Measurements from ENCODE around the gene PTHLH. TPM values are rescaled to one million over a fixed set of nuclear protein-coding genes. Genes with fewer than 3 reads are reported as not detected.
A peak's percentile ranks its signal among the peaks of the same experiment; 100 is the strongest.

PTHLH gene
- total RNA-seq, 1 donor from 2014 or later = 103 TPM

DNA sequence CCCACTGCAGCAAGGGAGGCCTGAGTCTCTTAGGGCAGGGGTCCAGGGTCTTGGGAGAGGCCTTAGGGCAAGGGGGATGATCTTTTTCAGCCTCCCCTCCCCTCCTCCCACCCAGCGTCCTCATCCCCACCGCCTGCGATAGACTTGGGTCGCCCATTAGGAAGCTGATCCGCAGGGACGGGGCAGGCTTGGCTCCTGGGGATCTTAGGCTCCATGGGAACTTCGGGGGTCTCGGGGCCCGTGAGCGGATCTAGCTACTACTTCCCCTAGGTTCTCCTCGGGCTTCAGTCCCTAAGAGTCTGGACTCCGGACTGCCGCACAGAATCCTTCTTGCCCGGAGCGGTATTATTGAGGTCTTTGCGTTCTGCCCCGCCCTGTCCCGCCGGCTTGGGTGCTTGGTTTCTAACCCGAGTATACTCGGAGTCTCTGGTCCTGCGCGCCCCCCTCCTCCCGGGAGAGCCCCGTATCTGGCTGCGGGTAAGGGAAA is 2.2 kb upstream of the PTHLH start:
- no peak for DNase-seq (ENCODE audit: low spot score)

DNA sequence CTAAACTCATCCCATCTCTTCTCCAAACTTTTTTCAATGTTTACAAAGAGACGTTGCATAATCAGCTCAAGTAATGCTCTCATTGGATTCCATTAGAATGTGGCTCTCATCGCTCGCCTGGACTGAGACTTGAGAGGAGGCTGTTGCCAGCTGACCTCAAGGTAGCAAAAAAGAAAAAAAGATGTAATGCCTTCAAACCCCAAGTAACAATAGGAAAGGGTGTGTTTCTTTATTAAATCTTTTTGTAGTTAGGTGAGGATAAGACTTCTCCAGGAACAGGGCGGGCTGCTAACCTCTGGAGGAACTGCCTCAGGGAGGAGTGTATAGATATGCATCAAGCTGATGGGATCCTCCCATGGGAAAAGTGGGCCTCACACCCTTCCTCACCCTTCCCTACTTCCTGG is 956 bp upstream of the PTHLH start:
- DNase-seq (ENCODE audit: low spot score) = no peak

DNA sequence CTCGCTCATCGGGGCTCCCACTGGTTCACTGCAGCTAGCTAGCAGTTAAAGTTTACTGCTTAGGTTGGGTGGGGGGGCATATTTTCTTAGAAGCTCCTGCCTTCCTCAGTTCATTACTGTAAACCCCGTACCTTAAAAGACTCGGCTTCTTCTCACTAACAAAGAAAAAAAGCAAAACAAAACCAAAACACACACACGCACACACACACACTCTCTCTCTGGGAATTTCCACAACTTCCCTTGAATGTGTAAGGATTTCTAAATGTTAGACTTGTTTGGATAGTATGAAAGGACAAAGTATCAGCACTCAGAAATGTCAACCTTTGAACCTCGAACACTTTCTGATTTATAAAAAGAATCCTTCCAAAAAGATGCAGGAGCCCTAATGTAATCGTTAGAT is 927 bp downstream of the PTHLH start:
- no peak for DNase-seq (ENCODE audit: low spot score)

DNA sequence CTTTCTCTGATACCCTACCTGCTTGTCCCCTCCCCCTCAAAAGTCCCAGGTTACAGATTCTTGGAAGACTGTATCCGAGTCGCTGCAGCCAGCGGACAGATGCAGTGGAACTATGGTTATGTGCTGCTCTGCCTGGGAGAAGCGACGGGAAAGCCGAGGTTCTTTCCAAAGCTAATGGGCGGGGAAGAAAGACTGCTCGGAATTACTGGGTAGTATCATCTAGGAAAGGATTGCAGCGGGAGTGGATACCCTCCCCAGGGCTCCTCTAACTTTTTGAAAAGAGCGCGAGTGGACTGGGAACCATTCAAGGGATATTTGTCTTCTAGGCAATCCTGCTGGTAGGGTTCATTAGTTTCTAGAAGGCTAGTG is 1.4 kb downstream of the PTHLH start:
- DNase-seq (ENCODE audit: low spot score) = peak; percentile 15

DNA sequence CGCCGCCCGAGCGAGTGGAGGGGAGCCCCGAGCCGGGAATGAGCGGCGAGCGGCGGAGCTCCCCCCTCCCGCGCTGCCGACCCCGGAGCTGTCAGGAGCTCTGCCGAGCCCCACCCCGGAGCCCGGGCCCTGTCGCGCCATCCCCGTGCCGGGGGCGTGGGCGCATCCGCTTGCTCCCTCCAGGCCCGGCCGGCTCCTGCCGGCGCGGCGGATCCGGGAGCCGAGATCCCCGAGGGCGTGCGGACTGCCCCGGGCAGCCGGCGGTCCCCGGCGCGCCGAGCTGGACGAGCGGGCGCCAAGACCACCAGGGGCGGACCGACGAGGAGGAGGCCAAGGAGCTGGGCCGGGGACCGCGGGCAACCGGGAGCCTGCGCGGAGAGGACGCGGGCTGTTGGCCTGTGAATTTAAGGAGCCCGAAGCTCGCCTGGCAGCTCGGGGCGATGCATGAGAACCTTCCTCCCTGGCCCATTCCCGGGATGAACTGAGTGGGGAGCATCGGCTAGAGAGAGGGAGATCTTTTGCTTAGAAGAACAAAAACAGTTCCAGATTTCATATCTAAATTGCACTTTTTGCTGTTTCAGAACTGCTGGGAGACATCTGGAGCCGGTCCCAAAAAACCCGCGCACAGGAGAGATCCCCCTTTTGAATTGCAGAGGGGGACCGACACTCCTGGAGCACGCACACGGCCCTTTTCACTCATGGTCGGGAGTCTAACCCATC is 2.0 kb downstream of the PTHLH start:
- no peak for DNase-seq (ENCODE audit: low spot score)

DNA sequence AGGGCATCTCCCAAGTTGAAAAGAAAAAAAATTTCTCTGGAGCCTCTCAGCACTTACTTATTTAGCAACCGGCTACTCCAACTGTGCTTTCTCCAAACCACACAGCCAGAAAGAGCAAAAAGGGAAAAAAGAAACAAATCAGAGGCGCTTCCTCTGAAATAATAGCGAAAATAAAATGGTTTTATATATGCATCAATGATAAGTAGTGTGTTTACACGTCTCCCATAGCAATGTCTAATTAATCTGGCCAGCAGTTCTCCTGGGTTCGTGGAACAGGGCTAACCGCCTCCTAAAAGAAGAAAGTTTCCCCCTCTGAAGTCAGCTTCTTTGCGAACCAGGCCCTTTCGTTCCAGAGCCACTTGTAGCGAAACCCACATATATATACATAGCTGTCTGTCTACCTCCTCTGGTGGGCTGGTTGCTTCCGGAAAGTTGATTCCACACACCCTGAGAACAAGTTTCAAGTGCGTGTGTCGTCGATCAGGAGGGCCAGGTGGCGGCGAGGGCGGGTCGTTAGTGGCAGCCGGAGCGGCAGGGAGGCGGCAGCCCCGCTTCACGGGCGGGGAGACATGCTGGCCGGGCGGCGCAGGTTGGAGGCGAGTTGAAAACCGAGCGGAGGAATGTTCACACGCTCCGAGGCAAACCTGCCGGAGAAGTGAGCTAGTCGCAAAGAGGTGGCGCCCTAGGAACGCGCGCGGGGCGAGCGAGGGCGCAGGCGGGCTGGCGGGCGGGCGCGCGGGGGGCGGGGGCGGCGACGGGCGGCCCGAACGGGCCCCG is 2.7 kb downstream of the PTHLH start:
- DNase-seq (ENCODE audit: low spot score) = peak; percentile 53

DNA sequence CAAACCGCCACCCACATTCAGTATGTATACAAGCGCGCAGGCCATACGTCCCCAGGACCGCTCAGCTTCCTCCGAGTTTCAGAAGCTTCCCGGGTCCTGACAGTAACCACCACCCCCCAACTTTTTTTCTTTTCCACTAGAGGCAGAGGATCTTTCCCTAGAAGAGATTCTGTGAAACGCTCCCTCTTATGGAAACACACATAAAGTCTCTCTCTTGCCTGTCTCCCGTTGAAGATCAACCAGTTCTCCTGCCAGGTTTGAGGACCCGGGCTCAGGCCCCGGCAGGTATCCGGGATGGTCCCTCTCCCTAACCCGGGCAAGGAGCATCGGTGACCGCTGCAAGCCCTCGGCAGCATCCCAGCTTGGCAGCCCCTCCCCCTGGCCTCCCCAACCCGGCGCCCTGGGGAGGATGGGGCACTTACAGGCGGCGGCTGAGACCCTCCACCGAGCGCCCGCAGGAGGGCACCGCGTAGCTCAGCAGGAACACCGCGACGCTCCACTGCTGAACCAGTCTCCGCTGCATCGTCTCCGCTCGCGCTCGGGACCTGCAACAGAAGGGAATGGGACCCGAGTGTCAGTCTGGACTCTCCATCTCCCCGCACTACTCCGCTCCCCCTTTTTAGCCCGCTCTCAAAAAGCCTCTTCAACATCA is 3.4 kb downstream of the PTHLH start:
- DNase-seq (ENCODE audit: low spot score) = no peak

DNA sequence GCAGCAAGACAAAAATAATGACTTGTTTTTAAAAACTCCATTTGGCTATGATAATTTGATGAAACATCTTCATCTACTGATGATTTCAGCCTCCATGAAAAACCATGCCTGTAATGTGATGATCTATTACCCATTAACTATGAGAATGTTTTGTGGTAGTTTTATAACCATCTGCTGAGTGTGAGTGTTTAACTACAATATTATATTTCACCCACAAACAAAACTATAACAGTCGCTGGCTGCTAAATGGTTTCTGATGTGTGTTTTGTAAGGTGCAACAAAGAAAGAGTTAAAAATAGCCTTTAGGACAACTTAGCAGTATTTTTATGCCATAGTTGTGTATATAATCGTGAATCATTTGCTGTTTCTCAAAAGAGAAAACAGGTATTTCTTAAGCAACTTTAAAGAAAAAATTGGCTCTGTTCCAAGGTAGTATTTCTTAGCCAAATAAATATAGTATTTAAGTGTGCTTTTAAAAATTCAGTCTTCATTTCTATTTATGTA is 4.9 kb downstream of the PTHLH start:
- no peak for DNase-seq (ENCODE audit: low spot score)

DNA sequence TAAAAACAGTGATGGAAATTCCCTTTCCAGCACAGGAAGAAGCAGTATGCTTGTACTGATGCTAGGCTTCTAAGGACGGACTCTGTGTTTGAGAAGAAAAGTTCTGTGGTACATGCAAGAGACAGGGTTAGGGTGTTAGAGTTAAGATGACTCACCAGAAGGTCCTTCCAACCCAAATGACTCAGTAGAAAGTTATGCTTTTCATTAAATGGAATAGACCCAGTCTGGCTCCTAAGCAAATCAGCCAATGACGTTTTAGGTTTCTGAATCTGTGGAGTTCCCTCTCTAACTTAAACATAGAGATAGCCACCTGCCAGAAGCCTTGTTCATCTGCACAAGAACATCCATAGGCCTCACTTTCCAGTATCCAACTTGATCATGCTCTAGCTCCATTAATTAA is 5.7 kb downstream of the PTHLH start:
- no peak for DNase-seq (ENCODE audit: low spot score)

DNA sequence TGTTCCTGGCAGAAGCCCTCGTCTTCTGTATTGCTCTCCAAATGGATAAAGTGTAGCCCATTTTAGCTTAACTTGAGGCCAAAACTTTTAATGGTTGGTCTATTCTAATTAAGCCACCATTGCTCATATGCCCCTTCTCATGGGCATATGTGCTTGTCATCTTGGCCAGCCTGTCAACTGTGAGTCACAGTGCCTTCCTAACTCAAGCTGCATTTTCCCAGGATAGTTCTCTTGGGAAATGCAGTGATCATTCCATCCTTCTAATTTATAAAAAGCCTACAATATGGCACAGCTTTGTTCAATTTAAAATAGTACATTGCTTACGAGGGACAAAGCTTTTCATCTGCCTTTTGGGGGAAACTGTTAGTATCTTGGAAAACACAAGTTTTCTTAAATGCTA is 6.6 kb downstream of the PTHLH start:
- DNase-seq (ENCODE audit: low spot score) = no peak

DNA sequence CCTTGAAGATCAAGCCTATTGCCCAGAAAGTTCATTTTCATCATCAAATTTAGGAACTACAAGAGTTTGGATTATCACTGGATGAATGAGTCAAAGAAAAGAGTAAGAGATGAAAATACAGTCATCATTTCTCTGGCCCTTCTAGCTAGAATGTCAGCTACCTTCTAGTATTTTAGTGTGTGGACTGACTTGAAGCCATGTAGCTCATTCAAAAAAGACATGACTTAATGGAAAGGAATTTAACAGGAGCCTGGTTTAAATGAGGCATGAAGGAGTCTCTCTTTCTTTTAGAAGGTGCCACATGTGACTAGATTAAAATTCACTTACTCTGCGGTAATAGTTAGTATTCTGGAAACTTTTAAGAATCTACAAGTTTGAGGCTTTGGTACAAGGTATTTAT is 7.1 kb downstream of the PTHLH start:
- DNase-seq (ENCODE audit: low spot score) = no peak

DNA sequence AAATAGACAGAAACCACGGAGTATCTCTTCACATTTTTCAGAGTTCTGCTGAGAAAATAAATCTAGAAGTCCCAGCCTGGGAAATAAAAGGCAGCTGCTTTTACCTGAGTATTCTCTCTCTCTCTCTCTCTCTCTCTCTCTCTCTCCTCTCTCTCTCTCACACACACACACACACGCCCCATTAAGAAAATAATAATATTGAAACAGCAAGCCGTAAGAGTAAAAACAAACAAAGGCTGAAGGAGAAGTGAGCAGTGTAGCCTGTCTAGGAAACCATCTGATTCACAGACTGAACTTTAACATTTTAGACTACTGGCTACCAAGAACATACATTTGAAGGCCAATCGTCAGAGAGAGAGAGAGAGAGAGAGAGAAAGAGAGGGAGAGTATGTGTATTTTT is 8.4 kb downstream of the PTHLH start:
- DNase-seq (ENCODE audit: low spot score) = no peak

DNA sequence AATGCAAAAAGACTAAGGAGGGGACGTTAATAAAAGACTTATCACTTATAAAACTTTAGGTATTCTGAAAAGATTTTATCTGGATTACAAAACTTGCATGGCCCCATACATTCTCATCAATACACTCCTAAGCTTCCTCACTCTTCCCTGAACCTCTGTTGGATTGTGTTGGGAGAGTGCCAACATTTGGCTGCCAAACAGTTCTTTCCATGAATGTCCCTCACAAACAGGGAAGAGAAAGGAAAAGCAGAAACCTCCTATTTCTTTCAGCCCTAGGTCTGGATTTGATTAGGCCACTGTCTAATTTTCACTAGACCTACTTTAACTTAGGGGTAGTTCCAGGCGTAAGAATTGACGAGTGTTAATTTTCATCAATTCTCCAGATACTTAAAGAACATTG is 11.7 kb downstream of the PTHLH start:
- no peak for DNase-seq (ENCODE audit: low spot score)

DNA sequence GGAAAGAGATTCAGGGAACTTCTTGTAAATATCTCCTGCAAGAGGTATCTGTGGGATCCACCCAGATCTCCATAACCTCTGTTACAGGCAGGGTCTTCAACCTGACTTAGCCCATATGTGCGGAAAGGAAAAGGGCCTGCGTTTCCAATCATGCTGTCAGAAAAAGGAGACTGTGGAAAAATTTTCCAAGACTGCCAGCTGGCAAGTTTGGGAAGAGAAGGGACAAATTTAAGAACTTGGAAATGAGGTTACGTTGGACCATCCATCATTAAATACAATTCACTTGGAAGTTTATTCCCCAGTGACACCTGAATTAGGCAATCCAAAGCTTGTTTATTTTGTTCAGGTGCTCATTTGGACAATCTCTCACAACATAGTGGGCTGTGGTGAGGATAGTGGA is 13.9 kb downstream of the PTHLH start:
- DNase-seq (ENCODE audit: low spot score) = no peak

DNA sequence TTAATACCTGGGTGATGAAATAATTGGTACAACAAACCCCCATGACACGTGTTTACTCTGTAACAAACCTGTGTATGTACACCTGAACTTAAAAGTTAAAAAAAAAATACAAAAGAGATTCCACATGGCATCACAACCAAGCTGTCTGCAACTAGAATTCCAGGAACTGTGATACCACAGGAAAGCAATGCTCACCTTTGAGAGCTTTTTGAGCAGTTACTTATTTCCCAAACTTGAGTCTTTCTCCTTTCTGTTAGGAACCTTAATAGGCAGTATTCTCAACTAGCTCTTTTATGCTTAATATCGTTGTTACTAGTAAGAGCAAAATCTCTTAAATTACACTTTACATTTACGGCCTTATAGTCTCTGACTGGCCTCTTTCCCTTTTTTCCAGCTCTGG is 15.2 kb downstream of the PTHLH start:
- no peak for DNase-seq (ENCODE audit: low spot score)

DNA sequence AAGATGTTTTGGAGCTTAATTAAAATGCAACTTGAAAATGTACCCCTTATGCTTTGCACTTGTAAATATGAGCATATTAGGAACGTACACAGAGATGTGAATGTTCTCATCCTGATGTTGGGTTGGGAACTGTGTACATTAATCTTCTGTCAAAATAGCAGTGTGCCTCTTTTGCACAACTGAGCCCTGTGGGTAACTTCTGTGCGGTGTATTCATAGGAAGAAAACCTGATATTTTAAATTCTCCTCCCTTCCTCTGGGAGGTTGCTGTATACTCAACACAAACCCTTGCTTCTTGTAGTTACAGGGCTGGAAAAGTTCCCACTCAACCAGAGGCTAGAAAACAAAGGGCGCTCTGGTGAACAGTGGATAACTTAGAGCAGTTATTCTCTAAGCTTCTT is 18.7 kb downstream of the PTHLH start:
- DNase-seq (ENCODE audit: low spot score) = no peak

DNA sequence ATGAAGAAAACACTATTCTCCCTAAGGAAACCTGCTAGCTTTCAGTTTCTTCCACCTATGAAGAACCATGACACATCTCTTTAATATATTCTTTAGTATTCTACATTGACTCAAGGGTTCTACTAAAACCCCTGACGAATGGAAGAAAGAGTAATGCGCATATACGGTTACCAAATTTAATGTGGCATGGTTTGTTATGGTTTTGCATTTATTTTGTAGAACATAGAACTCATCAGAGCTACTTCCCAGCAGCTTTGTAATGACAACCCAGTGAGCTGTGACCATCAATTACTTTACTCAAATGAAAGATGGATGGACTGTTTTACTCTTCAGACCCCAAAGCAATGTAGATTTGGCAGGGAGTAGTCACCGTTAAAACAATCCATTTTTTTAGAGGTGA is 19.2 kb downstream of the PTHLH start:
- DNase-seq (ENCODE audit: low spot score) = no peak

DNA sequence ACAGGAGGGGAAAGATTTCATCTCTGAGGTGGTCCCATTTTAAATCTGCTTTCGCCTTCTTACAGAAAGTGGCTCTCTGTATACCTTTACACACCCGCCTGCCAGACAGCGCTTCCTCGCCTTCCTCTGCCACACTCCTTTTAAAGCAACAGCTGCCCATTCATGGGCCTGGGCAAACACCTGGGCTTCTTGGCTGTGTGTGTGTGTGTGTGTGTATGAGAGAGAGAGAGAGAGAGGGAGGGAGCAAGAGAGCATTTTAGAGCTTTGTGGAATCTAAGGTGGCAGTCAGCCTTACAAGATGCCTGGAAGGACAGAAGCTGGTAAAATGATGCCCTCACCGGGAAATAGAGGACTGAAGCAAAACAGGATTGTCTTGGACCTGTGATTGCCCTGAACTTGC is 20.0 kb downstream of the PTHLH start:
- no peak for DNase-seq (ENCODE audit: low spot score)

DNA sequence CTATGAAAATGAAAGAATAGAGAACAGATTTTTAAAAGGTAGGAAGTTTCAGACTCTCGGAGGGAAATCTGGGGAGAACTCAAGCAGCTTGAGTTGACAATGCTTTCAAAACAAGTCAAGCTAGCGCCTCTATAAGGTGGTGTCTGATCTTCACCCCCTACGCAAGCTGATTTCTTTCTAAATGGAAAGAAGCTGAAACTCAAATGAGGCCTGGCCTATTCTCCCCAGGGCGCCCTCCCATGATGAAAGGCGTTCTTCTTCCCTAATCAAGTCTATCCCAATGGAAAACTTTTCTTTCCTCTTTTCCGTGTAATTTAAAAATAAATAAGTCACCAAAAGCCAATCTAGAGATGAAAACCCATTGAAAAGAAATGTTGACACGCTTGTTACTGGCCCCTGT is 20.6 kb downstream of the PTHLH start:
- no peak for DNase-seq (ENCODE audit: low spot score)

DNA sequence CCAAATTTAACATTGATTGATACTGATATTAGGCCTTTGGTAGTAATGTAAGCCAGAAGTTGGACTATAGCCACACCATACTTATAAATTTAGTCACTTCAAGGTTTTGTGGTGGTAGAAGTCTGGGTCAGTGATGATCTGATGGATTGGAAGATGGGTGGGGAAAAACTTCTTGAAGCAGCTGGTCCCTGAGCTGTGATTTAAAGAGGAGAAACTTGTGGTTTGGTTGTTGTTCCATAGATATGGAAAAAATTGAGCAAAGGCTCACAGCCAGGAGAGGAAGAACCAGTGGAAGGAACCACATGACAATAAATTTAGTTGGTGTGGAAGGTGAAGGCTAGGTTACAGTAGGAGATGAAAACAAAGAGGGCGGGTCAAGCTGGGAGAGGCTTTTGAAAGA is 26.1 kb downstream of the PTHLH start:
- no peak for DNase-seq (ENCODE audit: low spot score)

DNA sequence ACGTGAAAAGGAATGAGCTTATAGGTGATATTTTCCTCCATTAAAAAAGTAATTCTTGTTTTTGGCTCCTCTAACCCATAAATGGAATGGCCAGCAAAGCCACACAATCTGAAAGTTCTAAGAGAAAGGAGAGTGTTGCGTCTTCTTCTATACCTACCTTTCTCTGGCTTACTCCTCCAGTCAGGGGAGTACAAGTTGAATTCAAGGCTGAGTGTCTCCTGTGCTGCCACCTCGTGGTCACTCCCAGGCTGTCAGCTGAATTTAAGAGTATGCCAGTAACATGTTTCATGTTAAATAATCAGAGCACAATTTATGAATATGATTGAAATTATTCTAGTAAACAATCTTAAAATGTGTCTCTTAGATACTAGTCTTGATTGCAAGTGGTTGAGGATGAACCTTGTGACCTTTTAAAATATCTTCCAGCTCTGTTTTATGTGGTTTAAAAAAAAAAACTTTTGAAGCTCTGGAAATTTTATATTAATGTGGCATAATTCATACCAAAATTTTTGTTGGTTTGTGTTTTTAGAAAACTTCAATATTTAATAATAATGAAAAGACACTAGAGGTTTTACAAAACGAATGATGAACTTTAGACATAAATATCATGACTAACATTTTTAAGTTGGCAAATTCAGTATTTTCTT is 31.7 kb downstream of the PTHLH start:
- DNase-seq (ENCODE audit: low spot score) = peak; percentile 65

DNA sequence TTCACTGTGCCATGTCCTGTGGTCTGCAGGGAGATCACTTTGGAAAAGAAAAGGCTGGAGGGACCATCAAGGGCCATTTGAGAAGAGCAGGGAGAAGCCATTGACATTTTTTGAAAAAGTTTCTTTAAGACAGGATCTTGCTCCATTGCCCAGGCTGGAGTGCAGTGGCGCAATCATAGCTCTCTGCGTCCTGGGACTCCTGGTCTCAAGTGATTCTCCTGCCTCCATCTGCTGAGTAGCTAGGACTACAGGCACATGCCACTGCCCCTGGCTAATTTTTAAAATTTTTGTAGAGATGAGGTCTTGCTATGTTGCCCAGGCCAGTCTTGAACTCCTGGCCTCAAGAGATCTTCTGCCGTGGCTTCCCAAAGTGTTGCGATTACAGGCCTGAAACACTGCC is 32.3 kb downstream of the PTHLH start:
- DNase-seq (ENCODE audit: low spot score) = no peak
